Stimulated activated CD8-positive, alpha-beta memory T cell treated with anti-CD3 and anti-CD28 coated beads, Interleukin-7, amount 100 ng/mL, for 48 hours (primary cell): ENCODE results near the gene RGS8.

Source experiments
- DNase-seq, 2 donors: peaks; one replicate each; pipeline ENCODE4 v3.0.0-alpha.2; 2020; ENCODE audit warnings: low read depth in 1 of 2; ENCODE audit errors: extremely low read depth in 1 of 2

Gene RGS8

DNA sequence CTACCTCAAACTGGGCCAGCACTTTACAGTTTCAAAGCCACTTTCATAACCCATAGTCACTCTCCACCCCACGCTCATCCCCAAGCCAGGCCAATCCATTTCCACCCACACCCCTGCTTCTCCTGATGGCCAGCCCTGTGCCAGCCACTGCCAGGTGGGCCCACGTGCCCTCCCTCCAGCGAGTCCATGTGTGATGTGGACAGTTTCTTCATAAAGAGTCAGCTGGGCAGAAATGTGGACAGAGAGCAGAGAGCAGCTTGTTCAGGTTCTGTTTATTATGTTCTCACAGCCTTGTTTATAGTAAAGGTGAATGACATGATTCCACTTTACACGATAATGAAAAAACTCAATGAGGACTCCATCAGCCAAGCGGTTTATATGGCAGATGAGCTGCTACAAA lies 42.8 kb downstream of the RGS8 start:
- DNase-seq = no peak

DNA sequence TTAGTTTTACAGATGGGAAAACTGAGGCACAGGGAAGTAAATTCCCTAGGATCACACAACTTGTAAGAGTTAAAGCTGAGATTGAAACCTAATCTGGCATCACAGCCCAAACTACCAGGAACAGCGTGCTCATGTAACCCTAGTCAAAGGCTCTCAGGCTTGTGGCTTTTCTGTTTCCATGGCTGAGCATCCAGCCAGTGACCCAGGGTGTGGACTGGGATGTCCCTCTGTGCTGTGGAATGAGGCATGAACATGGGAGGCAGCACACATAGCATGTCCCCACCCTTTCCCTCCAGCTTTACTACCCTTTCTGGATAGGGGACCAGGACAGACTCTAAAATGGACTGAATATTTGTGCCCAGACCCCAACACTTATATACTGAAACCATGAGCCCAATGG lies 45.1 kb downstream of the RGS8 start:
- no peak for DNase-seq

DNA sequence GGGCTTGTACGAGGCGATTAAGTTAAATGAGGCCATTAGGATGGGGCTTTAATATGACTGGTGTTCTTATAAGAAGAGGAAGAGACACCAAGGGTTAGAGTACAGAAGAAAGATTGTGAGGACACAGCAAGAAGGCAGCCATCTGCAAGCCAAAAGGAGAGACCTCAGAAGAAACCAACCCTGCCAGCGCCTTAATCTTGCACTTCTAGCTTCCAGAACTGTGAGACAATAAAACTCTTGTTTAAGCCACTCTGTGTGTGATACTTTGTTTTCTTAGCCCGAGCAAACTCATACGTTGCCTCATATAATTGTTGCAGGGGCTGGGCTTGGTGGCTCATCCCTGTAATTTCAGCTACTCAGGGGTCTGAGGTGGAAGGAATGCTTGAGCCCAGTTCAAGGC lies 46.6 kb downstream of the RGS8 start:
- no peak for DNase-seq

DNA sequence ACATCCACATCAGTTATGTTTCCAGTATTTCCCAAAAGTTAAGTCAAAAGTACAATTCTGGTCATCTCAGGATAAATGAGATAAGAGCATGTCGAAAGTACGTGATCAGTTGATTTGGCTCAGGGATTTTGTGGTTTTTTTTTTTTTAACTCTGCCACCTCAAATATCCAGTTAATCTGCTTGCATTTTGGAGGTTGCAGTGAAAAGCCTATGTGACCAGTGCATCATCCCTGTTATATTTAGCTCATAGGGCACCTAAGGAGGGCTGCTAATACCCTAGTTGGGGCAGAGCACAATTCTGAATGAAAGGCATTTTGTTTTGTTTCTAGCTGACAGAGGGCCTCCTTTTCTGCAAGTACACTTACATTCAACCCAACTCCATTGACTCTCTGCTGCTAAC lies 48.5 kb downstream of the RGS8 start:
- no peak for DNase-seq
